ENCODE results near the gene REELD1. TPM values are rescaled to one million over a fixed set of nuclear protein-coding genes. Genes with fewer than 3 reads are reported as not detected.

REELD1 gene
- total RNA-seq, 2 experiments from 2014 or later = 1.7 to 2.0 TPM

- H3K9me3 Mint-ChIP-seq = no peaks in the 10 kb centered on the region
- ATAC-seq (ENCODE audit: poor library complexity) = no peak
Measured at GRCh38 chr4:146267826-146268225, 53.5 kb downstream of the REELD1 start.

GRCh38 chr4:146269228-146269653 lies 54.9 kb downstream of the REELD1 start:
- H3K27ac Mint-ChIP-seq = no peak overlapping the region
- Histone ChIP-seq H3K27me3 (ENCODE audit: control insufficient read depth in 1 of 2, insufficient read depth in 2 of 2, low read length in 2 of 2) (no peaks in the 10 kb centered on the region), H3K27ac (ENCODE audit: low read depth in 1 of 2, low read length in 2 of 2) (no peak overlapping the region), H3K4me3 (ENCODE audit: low read length) (no peak overlapping the region), H3K4me1 (ENCODE audit: insufficient read depth, low read length) (no peaks in the 10 kb centered on the region), H3K9me3 (ENCODE audit: control insufficient read depth in 1 of 2, insufficient read depth in 1 of 2, low read length in 2 of 2) (no peaks in the 10 kb centered on the region), H3K36me3 (ENCODE audit: insufficient read depth, low read length) (no peaks in the 10 kb centered on the region)
- CTCF ChIA-PET = no interaction called here
- DNase-seq (no peak), ATAC-seq (ENCODE audit: poor library complexity) (no peak)
- H3K9me3 Mint-ChIP-seq = no peaks in the 10 kb centered on the region
- no peaks in the 10 kb centered on the region for H3K36me3 Mint-ChIP-seq (ENCODE audit: low read depth)
- TF ChIP-seq, protein P1, sequence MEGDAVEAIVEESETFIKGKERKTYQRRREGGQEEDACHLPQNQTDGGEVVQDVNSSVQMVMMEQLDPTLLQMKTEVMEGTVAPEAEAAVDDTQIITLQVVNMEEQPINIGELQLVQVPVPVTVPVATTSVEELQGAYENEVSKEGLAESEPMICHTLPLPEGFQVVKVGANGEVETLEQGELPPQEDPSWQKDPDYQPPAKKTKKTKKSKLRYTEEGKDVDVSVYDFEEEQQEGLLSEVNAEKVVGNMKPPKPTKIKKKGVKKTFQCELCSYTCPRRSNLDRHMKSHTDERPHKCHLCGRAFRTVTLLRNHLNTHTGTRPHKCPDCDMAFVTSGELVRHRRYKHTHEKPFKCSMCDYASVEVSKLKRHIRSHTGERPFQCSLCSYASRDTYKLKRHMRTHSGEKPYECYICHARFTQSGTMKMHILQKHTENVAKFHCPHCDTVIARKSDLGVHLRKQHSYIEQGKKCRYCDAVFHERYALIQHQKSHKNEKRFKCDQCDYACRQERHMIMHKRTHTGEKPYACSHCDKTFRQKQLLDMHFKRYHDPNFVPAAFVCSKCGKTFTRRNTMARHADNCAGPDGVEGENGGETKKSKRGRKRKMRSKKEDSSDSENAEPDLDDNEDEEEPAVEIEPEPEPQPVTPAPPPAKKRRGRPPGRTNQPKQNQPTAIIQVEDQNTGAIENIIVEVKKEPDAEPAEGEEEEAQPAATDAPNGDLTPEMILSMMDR (IDR thresholded peaks at IDR 0.05) = no peak
- POLR2A ChIA-PET = no interaction called here
- no peaks in the 10 kb centered on the region for H3K4me1 Mint-ChIP-seq (ENCODE audit: low read depth)
- H3K27me3 Mint-ChIP-seq = no peaks in the 10 kb centered on the region
- intact Hi-C loops (cut with DNase I, micrococcal nuclease) = no loop called here
- no peak overlapping the region for H3K4me3 Mint-ChIP-seq

More at GRCh38 chr4:146267826-146268225, 53.5 kb downstream of the REELD1 start:
- Histone ChIP-seq H3K9me3 (ENCODE audit: control insufficient read depth in 1 of 2, insufficient read depth in 1 of 2, low read length in 2 of 2) (no peaks in the 10 kb centered on the region), H3K27me3 (ENCODE audit: control insufficient read depth in 1 of 2, insufficient read depth in 2 of 2, low read length in 2 of 2) (no peaks in the 10 kb centered on the region), H3K4me3 (ENCODE audit: low read length) (no peak overlapping the region), H3K4me1 (ENCODE audit: insufficient read depth, low read length) (no peaks in the 10 kb centered on the region), H3K27ac (ENCODE audit: low read depth in 1 of 2, low read length in 2 of 2) (no peak overlapping the region), H3K36me3 (ENCODE audit: insufficient read depth, low read length) (no peaks in the 10 kb centered on the region)
- no peaks in the 10 kb centered on the region for H3K4me1 Mint-ChIP-seq (ENCODE audit: low read depth)
- DNase-seq = no peak
- H3K27ac Mint-ChIP-seq = no peak overlapping the region
- POLR2A ChIA-PET = no interaction called here
- CTCF ChIA-PET = no interaction called here
- intact Hi-C loops (cut with DNase I, micrococcal nuclease) = no loop called here
- TF ChIP-seq, protein P1 (IDR thresholded peaks at IDR 0.05) = no peak
- no peaks in the 10 kb centered on the region for H3K36me3 Mint-ChIP-seq (ENCODE audit: low read depth)
- H3K4me3 Mint-ChIP-seq = no peak overlapping the region
- H3K27me3 Mint-ChIP-seq = no peaks in the 10 kb centered on the region

DNA sequence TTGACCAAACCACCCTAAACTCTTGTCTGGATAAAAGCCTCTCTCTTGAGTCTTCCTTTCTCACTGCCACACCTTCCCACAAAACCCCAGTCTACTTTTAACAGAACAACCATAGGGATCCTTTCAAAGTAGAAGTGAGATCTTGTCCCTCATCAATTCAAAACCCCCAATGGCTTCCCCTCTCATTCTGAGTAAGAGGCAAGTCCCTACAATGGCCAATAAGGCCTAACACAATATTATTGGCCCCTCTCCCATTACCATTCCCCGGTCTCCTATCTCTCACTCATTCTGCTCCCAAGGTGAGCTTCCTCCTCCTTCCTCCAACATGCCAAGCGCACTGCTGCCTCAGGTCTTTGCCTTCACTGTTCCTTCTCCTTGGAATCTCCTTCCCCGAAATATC lies 57.1 kb downstream of the REELD1 start:
- intact Hi-C loops (cut with DNase I, micrococcal nuclease) = no loop called here
- no peak for DNase-seq
- Histone ChIP-seq H3K9me3 (ENCODE audit: control insufficient read depth in 1 of 2, insufficient read depth in 1 of 2, low read length in 2 of 2) (no peaks in the 10 kb centered on the region), H3K27me3 (ENCODE audit: control insufficient read depth in 1 of 2, insufficient read depth in 2 of 2, low read length in 2 of 2) (no peaks in the 10 kb centered on the region), H3K27ac (ENCODE audit: low read depth in 1 of 2, low read length in 2 of 2) (no peak overlapping the region), H3K4me3 (ENCODE audit: low read length) (no peak overlapping the region), H3K36me3 (ENCODE audit: insufficient read depth, low read length) (no peaks in the 10 kb centered on the region), H3K4me1 (ENCODE audit: insufficient read depth, low read length) (no peaks in the 10 kb centered on the region)
- H3K9me3 Mint-ChIP-seq = no peaks in the 10 kb centered on the region
- H3K4me3 Mint-ChIP-seq = no peak overlapping the region
- POLR2A ChIA-PET = no interaction called here
- no peaks in the 10 kb centered on the region for H3K36me3 Mint-ChIP-seq (ENCODE audit: low read depth)
- CTCF ChIA-PET = no interaction called here
- no peaks in the 10 kb centered on the region for H3K27me3 Mint-ChIP-seq
- no peaks in the 10 kb centered on the region for H3K4me1 Mint-ChIP-seq (ENCODE audit: low read depth)
- H3K27ac Mint-ChIP-seq = no peak overlapping the region
- TF ChIP-seq, protein P1 (IDR thresholded peaks at IDR 0.05) = no peak
- ATAC-seq (ENCODE audit: poor library complexity) = no peak
